AG09319 (cell line): Measurements from ENCODE around the gene ARHGAP11A.

ENCODE experiments used
- DNase-seq: peaks from one replicate; pipeline ENCODE4 v3.0.0-alpha.2; 2010; ENCODE audit warnings: low read depth; ENCODE audit errors: extremely low read depth
- TF ChIP-seq, protein P1 (sequence below): IDR thresholded peaks from 2 replicates; pipeline ENCODE4 v1.5.1; 2011; ENCODE audit warnings: low read depth, mild to moderate bottlenecking, inconsistent platforms, low read length, moderate library complexity

The ARHGAP11A gene

DNA sequence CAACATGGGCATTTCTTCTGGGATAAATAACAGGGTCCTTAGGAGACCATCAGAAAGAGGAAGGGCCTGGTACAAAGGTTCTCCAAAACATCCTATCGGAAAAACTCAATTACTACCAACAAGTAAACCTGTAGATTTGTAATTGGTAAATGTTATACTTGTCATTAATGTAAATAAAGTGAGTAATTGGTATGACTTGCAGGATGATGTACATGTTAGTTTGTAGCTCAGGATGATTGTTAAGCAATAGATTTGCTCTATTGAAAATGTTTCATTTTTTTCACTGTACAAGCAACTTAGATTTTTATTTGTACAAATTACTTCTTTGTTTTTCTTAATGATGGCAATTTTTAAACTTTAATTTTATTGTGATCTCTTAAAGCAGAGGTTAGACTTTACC, 22.4 kb downstream of the ARHGAP11A start:
- TF ChIP-seq, protein P1, sequence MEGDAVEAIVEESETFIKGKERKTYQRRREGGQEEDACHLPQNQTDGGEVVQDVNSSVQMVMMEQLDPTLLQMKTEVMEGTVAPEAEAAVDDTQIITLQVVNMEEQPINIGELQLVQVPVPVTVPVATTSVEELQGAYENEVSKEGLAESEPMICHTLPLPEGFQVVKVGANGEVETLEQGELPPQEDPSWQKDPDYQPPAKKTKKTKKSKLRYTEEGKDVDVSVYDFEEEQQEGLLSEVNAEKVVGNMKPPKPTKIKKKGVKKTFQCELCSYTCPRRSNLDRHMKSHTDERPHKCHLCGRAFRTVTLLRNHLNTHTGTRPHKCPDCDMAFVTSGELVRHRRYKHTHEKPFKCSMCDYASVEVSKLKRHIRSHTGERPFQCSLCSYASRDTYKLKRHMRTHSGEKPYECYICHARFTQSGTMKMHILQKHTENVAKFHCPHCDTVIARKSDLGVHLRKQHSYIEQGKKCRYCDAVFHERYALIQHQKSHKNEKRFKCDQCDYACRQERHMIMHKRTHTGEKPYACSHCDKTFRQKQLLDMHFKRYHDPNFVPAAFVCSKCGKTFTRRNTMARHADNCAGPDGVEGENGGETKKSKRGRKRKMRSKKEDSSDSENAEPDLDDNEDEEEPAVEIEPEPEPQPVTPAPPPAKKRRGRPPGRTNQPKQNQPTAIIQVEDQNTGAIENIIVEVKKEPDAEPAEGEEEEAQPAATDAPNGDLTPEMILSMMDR: no peak
- DNase-seq: no peak

DNA sequence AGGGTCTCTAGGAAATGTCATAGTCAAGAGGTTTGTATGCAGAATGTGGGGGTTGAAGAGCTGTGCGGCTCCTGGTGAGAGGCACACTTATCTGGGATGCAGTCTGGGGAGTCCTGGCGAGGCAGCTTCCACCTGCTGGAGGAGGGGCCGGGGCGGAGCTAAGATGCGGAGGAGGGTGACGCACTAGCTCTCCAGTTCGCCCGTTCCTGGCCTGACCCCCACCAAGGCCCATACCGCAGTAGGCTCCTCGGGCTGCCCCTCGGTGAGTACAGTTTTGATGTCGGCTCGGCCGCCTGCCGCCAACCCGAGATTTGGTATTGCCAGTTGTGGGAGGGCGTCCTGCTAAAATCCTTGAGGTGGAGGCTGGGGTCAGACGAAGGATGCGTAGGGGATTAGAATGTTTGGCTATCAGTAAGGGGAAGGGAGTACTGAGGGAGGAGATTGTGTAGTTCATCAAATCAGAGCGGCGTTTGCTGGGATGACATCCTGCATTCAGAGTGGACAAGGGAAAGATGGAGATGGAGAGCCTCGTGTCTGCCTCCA, 26.3 kb downstream of the ARHGAP11A start, which contains the start of gene SCG5:
Gene SCG5 (plus strand): TSS at position 194 of the 543 bp plus-strand sequence. CDS start 1,883 bp downstream, outside the sequence.
- no peak for DNase-seq
- TF ChIP-seq, protein P1: no peak

DNA sequence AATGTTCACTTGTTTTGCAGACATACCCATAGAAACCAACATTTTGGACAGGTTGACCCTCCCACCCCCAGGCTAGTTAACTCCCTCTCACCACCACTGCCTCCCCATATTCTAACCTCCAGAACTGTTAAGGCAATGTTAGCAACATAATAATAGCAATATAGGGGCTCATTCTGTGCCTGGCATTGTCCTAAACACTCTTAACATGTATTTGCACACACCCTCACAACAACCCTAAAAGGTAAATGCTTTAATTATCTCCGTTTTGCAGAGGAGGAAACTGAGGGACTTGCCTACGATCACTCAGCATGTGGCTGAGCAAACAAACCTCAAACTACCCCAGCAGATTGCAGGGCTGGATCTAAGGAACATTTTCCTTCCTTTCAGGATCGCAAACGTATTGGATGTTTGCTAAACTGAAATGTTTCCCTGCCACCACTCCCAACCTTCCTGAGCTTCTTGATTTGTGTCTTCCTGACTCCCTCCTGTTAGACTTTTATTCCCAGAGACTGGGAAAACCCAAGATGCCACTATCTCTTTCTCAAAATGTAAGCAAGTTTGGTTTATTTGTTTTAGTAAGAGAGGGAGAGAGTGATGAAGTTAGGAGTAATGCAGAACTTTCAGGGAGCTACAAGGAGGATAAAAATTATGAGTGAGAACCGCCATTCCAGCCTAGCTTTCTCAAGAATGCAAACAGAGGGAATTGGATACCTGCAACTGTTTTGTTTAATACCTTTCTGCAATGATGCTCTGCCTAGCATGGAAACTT, 27.5 kb downstream of the ARHGAP11A start:
- TF ChIP-seq, protein P1: no peak
- DNase-seq: no peak

DNA sequence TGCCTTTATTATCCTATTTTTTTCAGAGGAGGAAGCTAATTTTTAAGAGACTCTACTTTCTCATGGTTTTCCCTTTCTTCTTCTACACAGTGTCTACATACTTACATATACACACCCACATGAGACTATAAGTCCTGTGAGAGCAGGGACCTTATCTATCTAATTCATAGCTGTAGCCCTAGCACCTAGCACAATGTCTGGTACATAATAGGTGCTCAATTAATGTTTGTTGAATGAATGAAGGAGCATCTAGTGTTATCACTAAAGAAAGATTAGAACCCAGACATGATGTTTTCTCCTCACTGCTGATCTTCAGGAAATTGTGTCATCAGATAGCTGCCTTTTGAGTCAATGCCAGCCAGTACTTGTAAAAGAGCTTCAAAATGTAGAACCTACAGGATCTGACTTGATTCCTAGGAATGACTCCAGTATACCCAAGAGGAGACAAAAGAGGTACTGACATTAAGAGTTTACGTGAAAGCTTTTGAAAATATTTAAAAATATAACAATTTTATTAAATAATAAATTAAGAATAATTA, 28.7 kb downstream of the ARHGAP11A start:
- TF ChIP-seq, protein P1: no peak
- DNase-seq: no peak

DNA sequence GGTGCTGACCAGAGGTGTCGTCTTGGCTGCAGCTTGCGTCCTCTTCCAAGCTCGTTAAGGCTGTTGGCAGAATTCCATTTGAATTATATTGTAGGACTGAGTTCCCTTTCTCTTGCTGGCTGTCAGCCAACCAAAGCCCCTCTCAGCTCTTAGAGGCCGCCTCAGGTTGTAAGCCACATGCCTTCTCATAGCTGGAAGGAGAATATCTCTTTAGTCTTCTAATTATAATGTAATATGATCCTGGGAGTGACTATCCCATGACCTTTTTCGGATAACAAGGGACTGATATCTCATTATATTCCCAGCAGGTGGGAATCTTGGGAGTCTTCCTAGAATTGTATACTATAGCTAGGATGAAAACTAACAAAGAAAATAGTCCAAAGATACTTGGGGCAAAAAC, 31.0 kb downstream of the ARHGAP11A start:
- DNase-seq: no peak
- TF ChIP-seq, protein P1: no peak

DNA sequence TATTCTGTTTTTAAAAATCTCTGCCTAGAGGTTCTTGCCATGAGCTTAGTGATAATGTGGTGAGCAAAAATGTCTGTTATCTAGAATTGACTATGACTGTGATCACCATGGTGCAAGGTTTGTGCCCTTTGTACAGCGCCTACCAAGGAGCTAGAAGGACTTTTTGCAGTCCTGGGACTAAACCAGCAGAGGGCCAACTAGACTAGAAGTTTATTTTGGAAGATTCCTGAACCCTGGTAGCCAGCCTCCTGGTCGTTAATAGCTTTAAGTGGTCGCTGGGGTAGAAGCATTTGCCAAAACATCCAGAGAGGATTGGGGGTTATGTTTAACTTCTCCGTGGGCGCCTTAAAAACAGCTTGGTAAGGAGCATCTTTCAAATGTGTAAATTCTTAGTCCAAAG, 34.0 kb downstream of the ARHGAP11A start:
- TF ChIP-seq, protein P1: peak; percentile 47
- DNase-seq: no peak

DNA sequence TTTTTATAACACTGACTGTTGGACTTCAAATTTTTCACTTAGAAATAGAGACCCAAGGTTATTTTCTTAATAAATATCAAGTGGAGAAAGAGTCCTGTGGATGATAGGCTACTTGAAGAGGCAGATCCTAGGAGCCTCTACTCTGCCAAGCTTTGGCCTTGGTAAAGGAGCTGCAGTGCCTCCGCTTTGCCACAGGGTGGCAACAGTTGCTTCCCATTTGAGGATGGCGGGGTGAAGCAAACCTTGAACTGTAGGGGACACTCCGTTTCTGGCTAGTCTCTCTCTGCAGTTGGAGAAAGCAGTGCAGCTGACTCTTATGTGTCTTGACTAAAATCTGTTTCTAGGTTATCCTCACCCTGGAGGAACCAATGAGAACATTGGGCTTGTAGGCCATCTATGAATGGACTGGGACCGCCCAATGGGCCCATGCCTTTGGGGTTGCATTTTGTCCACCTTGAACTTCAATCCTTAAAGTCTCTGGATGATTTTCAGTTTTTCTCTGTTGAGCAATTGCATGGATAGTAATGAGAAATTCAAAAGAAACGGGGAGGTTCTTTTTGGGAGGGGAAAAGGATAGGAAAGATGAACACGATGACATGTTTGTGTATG, 36.0 kb downstream of the ARHGAP11A start:
- peak; percentile 47 for DNase-seq
- TF ChIP-seq, protein P1: peak; percentile 97
